Measurements from ENCODE around the gene CRHR1.

GRCh38 chr17:45857977-45858708 is 74.0 kb downstream of the CRHR1 start:
- no peak for TF ChIP-seq CTCF (IDR thresholded peaks at IDR 0.05; ENCODE audit: insufficient read depth, low read length)
- TF ChIP-seq REST (IDR thresholded peaks at IDR 0.05; ENCODE audit: insufficient replicate concordance, low read depth), result peak; percentile 97

All from HL-60 (cell line).